LNCAP (cell line): ENCODE data around the gene ESRRG.

Experiments used
- CTCF ChIP-seq: fragments of 450-650 bp; IDR thresholded peaks from 2 replicates; pipeline ENCODE4 v1.5.1; 2017; ENCODE audit warnings: mild to moderate bottlenecking

The ESRRG gene

GRCh38 chr1:216559359-216559758 lies 163.9 kb downstream of the ESRRG start:
- no peak for TF ChIP-seq CTCF

- no peak for TF ChIP-seq CTCF
Measured at GRCh38 chr1:216555653-216556052, 167.6 kb downstream of the ESRRG start.

GRCh38 chr1:216554934-216555333 lies 168.3 kb downstream of the ESRRG start:
- TF ChIP-seq CTCF, result no peak

- no peak for TF ChIP-seq CTCF
Measured at GRCh38 chr1:216553766-216554165, 169.5 kb downstream of the ESRRG start.

GRCh38 chr1:216553040-216553439 lies 170.2 kb downstream of the ESRRG start:
- TF ChIP-seq CTCF, result no peak

GRCh38 chr1:216549796-216550195 lies 173.4 kb downstream of the ESRRG start:
- TF ChIP-seq CTCF, result no peak

GRCh38 chr1:216542741-216543140 lies 180.5 kb downstream of the ESRRG start:
- TF ChIP-seq CTCF, result no peak

GRCh38 chr1:216542263-216542662 lies 181.0 kb downstream of the ESRRG start:
- TF ChIP-seq CTCF, result no peak
